Midbrain (tissue), 1 donor: ENCODE data around the gene SCPEP1.

ENCODE experiments used
- DNase-seq: peaks from one replicate; lab custom pipeline; 2025; lab: John Stamatoyannopoulos, UW

SCPEP1 gene

GRCh38 chr17:57043276-57043675 lies 65.3 kb downstream of the SCPEP1 start:
- DNase-seq, result no peak

GRCh38 chr17:57044976-57045867 lies 67.3 kb downstream of the SCPEP1 start:
- DNase-seq, result no peak

GRCh38 chr17:57045868-57046704 lies 68.2 kb downstream of the SCPEP1 start:
- DNase-seq, result no peak

GRCh38 chr17:57046749-57047148 lies 68.8 kb downstream of the SCPEP1 start:
- no peak for DNase-seq

GRCh38 chr17:57048096-57048495 lies 70.2 kb downstream of the SCPEP1 start:
- DNase-seq, result no peak

GRCh38 chr17:57050306-57050705 lies 72.4 kb downstream of the SCPEP1 start:
- DNase-seq, result no peak

- DNase-seq, result no peak
Measured at GRCh38 chr17:57051886-57052361, 74.0 kb downstream of the SCPEP1 start.
